Suppressor macrophage treated with lipopolysaccharide for 4 hours (primary cell): Measurements from ENCODE around the gene TRAPPC6A.

ENCODE experiments used
- DNase-seq: peaks from one replicate; pipeline ENCODE4 v3.0.0-alpha.2; 2020

The TRAPPC6A gene

GRCh38 chr19:45184115-45184514 is 6.1 kb upstream of the TRAPPC6A start:
- DNase-seq = no peak

DNA sequence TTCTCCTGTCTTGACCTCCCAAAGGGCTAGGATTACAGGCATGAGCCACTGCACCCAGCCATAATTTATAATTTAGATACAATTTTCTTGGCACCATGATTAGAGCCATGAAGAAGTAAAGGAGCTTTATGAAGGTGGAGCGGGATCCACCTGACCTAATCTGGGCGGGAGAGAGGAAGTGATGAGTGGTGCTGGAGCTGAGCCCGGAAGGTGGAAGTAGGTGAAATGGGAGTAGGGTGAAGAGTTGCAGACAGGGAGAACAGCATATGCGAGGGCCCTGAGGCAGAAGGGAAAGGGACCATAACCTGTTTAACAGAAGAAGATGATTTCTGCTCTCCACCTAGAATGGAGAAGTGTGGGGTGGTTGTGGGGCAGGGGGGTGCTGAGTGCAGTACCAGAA is 4.7 kb upstream of the TRAPPC6A start:
- no peak for DNase-seq

DNA sequence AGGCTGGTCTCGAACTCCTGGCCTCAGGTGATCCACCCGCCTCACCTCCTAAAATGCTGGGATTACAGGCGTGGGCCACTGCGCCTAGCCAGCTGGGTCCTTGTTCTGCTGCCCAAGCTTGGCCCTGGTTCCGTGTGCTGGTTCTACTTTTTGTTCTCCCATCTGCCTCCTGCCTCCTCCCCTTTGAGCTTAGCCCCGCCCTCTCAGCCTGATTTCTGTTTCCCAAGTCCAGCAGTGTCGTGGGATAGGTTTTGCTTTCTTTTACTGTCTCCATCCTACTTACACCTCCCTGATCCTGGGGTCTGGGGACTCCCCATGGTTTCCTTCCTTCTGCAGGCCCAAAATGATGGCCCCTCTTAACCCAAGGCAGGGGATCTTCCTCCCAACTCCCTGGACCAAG is 2.9 kb upstream of the TRAPPC6A start:
- DNase-seq = peak; percentile 92

- no peak for DNase-seq
Observed at GRCh38 chr19:45179892-45180370, 1.9 kb upstream of the TRAPPC6A start.

- DNase-seq = peak; percentile 69
Observed at GRCh38 chr19:45179072-45179891, 1.2 kb upstream of the TRAPPC6A start.

GRCh38 chr19:45178262-45179071 is 430 bp upstream of the TRAPPC6A start, which contains the start of gene BLOC1S3:
Gene BLOC1S3 (plus strand): TSS chr19:45178784. CDS start chr19:45179297, 513 bp downstream.
- peak; percentile 100 for DNase-seq

DNA sequence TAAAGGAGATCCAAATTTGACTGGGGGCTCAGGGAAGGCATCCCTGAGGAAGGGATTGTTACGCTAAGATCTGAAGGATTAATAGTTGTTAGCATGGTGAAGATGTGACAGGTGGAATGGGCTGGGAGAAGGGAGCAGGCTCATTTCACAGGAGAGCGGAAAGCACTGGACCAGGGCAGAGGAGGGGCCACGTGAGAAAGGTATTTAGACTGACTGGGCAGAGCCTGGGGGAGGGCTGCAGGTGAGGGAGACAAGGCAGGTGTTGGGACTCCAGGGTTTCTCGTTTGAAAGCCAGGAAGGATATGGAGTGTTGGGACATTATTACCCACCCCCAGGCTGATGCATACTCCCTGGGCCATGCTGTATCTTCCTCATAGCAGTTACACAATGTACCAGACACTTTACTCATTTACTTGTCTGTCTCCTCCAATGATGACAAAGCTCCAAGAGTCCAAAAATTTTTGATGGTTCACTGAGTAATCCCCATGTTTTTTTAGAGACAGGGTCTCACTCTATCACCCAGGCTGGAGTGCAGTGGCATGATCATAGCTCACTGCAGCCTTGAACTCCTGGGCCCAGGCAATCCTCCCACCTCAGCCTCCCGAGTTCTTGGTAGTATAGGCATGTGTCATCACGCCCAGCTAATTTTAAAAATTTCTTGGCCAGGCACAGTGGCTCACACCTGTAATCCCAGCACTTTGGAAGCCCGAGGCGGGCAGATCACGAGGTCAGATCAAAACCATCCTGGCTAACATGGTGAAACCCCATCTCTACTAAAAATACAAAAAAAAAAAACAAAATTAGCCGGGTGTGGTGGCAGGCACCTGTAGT is 2.3 kb downstream of the TRAPPC6A start:
- peak; percentile 69 for DNase-seq

DNA sequence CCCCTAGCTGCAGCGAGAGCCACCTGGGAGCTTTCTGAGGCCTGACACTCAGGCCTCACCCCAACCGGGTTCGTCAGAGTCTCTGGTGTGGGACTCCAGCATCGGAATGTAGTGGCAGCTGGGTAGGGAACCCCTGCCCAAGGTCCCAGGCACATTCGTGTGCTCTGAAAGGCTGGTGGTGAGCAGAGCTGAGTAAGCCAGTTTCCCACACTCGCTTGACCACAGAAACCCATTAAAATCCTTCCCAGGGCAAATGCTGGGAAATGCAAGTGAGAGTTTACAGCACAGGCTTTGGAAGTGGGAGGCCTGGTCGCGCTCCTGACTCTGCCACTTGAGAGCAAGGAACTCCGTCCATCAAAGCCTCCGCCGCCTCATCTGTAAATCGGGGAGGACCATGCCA is 4.2 kb downstream of the TRAPPC6A start:
- DNase-seq = peak; percentile 31

DNA sequence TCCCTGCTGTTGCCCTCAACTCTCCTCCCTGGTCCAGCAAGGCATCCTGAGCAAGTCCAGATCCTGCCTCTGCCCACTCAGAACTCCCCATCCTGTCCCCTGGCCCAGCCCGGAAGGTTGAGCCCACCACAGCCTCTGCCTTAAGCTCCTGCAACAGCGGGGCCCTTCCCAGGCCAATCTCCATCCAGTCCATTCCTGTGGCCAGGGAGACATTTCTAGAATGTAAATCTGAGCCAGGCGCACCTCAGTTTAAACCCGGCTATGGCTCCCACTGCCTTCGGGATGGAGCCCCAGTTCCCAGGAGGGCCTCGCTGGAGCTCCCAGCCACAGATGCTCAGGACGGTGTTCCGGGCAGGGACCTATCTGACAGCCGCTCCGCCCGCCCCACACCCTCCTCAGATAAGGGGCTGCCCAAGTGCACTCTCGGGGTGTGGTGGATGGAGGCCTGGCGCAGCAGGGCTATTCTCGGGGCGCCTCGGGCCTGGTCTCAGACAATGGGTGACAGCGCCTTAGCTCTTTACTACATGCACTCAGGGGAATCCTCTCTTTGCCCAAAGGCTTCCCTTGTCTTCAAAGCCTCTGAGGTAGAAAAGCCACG is 5.3 kb downstream of the TRAPPC6A start:
- DNase-seq = no peak

- no peak for DNase-seq
Observed at GRCh38 chr19:45172173-45172572, 5.9 kb downstream of the TRAPPC6A start.

GRCh38 chr19:45171211-45171623 is 6.8 kb downstream of the TRAPPC6A start:
- DNase-seq = no peak

GRCh38 chr19:45170146-45171106 is 7.6 kb downstream of the TRAPPC6A start:
- DNase-seq = no peak

- DNase-seq = no peak
Observed at GRCh38 chr19:45169602-45170001, 8.4 kb downstream of the TRAPPC6A start.

DNA sequence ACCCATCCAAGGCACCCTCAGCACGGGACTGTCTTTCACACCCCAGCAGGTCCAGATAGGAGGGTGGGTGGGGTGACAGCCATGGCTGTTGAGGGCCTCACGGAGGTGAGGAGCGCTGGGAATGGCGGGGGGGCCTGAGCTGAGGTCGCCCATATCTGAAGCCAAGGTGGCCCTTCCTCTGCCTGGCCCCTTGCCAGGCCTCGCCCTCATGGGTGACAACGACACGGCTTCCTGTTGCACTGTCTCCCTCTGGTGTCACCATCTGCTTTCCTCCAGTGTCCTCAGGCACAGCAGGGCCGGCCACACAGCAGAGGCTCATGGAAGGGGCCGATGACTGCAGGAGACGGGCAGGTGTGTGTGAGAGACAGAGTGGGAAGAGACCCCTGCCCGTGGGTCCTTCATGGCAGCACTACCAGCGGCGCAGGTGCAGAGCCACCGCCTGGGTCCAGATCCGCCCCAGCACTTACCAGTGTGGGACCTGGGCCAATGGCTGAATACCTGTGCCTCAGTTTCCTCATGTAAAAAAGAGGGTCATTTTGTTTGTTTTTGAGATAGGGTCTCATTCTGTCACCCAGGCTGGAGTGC is 9.2 kb downstream of the TRAPPC6A start:
- no peak for DNase-seq

DNA sequence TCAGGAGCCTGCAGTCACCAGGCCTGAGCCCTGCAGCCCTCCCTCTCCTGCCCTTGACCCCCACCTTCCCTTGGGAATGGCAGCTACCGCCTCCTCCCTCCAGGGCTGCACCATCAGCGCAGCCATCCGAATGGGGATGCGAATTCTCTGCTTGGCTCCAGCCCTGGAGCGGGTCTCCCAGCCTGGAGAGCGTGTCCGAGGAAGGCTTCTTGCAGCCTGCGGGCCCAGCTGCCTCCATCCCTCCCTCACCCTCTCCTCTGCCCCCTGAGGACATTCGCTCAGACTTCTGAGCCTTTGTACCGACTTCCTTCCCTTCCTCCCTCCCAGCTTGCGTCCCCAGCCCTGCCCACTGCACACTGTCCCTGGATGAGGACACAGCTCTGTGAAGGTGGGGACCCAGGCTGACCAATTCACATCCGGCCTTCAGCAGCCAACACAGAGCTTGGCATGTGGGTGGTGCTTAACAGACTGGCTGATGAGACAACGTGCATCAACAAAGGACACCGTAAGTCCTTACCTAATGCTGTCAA is 11.2 kb downstream of the TRAPPC6A start:
- no peak for DNase-seq

- peak; percentile 92 for DNase-seq
Observed at GRCh38 chr19:45164577-45165335, 13.3 kb downstream of the TRAPPC6A start.

DNA sequence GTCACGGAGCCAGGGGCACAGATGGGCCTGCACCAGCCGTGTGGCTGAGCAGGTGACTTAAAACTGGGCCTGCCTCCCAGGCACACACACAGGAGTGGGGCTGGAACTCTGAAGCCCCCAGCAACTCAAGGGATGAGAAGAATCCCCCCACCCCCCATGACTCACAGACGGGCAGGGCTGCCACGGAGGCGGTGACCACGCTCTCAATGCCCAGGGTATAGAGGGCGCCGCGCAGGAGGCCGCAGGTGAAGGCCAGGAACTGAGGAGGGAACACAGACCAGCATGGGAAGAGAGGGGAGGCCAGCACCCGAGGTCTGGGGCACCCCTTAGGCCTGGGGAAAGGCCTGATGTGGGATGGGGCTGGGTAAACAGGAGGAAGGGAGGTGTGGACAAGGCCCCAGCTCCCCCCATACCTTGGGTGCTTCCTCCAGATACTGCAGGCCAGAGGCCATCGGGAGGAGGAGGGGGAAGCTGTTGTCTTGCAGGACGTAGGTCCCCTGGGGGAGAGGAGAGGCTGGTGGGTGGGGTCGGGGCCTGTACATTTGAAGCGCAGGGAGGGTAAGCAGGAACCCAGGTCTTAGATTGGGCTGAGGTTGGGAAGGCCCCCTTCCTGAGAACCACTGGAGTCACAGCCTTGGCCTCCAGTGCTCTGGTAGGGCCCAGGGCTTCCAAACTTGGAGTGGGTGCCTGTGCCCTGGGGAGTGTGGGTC is 14.1 kb downstream of the TRAPPC6A start:
- DNase-seq = no peak

DNA sequence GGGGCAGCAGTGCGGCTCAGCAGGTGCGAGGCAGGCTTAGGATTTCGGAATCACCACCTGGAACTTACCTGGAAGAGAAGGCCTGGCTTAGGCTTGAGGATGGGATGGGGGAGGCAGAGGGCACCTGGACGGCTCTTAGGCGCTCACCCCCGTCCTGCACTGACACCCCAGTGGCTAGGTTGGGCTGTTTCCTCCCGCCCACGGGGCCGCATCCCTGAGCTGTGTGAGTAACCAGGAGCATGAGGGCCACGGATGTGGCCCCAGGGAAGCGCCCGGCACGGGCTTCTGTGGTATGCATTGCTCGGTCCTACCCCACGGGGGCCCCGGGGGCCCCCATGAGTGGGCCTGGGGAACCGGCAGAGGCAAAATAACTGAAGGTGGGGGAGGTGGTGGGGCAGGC is 14.9 kb downstream of the TRAPPC6A start:
- no peak for DNase-seq

- no peak for DNase-seq
Observed at GRCh38 chr19:45162608-45163143, 15.4 kb downstream of the TRAPPC6A start.
